Subcutaneous adipose tissue (tissue), 4 donors: ENCODE results near the gene HSD11B1L. TPM values are rescaled to one million over a fixed set of nuclear protein-coding genes. Genes with fewer than 3 reads are reported as not detected.

Source experiments
- CTCF ChIP-seq: fragments of 450-650 bp; IDR thresholded peaks from one replicate; pipeline ENCODE4 v1.5.1; 2016; ENCODE audit warnings: low read depth, mild to moderate bottlenecking, control low read depth, antibody characterized with exemption, moderate library complexity
- total RNA-seq, 4 donors: library from RNA; depleted of rRNA; stranded (reverse); fragments of >200 nt; gene quantifications; one replicate each; pipeline ENCODE4 v1.1.0, GENCODE V29; 2016

Gene HSD11B1L
- total RNA-seq, 4 donors from 2014 or later: 4.1 to 13.4 (median 7.6) TPM

GRCh38 chr19:5707576-5708575, 27.0 kb downstream of the HSD11B1L start:
- TF ChIP-seq CTCF: no peak

GRCh38 chr19:5711025-5711424, 30.2 kb downstream of the HSD11B1L start:
- TF ChIP-seq CTCF: no peak

GRCh38 chr19:5711713-5712161, 30.9 kb downstream of the HSD11B1L start:
- no peak for TF ChIP-seq CTCF

GRCh38 chr19:5713228-5713627, 32.4 kb downstream of the HSD11B1L start:
- no peak for TF ChIP-seq CTCF

GRCh38 chr19:5714816-5715215, 34.0 kb downstream of the HSD11B1L start:
- TF ChIP-seq CTCF: no peak

GRCh38 chr19:5717215-5717935, 36.5 kb downstream of the HSD11B1L start:
- TF ChIP-seq CTCF: no peak

- no peak for TF ChIP-seq CTCF
Observed at GRCh38 chr19:5718037-5718578, 37.3 kb downstream of the HSD11B1L start.
